Heart right ventricle (tissue), 16 donors: ENCODE results near the gene COL4A2. TPM values are rescaled to one million over a fixed set of nuclear protein-coding genes. Genes with fewer than 3 reads are reported as not detected.

Source experiments
- ATAC-seq, 8 donors: fragments of 200-7000 bp; cut with Tn5 transposase; one replicate each; pipeline ENCODE4 v1.9.1; 2020; ENCODE audit warnings: mild to moderate bottlenecking in 8 of 8, moderate library complexity in 8 of 8, moderate number of reproducible peaks in 1 of 8
- DNase-seq, 2 donors: peaks; one replicate each; pipeline ENCODE4 v3.0.0-alpha.2; 2020
- H3K27ac ChIP-seq, 10 donors: fragments of 200-600 bp; sonication (generic) in 2 of 10; one replicate each; pipeline versions ENCODE4 v1.5.0 to v1.8.0; 2020 to 2022; ENCODE audit warnings: mild to moderate bottlenecking in 3 of 10
- H3K27me3 ChIP-seq, 7 donors: fragments of 200-600 bp; one replicate each; pipeline ENCODE4 v1.8.0; 2021 to 2022; ENCODE audit warnings: mild to moderate bottlenecking in 2 of 7
- H3K36me3 ChIP-seq, 9 donors: fragments of 200-600 bp; sonication (generic) in 1 of 9; one replicate each; pipeline versions ENCODE4 v1.5.0 to v1.8.0; 2020 to 2022; ENCODE audit warnings: mild to moderate bottlenecking in 2 of 9
- H3K4me1 ChIP-seq, 9 donors: fragments of 200-600 bp; sonication (generic) in 1 of 9; one replicate each; pipeline versions ENCODE4 v1.5.0 to v1.8.0; 2020 to 2022; ENCODE audit warnings: mild to moderate bottlenecking in 4 of 9
- H3K4me3 ChIP-seq, 10 donors: fragments of 200-600 bp; sonication (generic) in 2 of 10; one replicate each; pipeline versions ENCODE4 v1.5.0 to v1.8.0; 2020 to 2022; ENCODE audit warnings: mild to moderate bottlenecking in 7 of 10, moderate library complexity in 2 of 10
- H3K9me3 ChIP-seq, 11 donors: fragments of 200-600 bp in 10 of 11; sonication (generic) in 2 of 11; one replicate each; pipeline versions ENCODE4 v1.5.0 to v1.8.0; 2013 to 2022; ENCODE audit warnings: mild to moderate bottlenecking in 2 of 11, control low read depth in 1 of 11, moderate library complexity in 1 of 11
- CTCF ChIP-seq, 9 donors: fragments of 200-600 bp; sonication (generic) in 2 of 9; IDR thresholded peaks; one replicate each; pipeline versions ENCODE4 v1.5.0 to v1.8.0; 2021 to 2022; ENCODE audit warnings: antibody characterized with exemption in 9 of 9, mild to moderate bottlenecking in 5 of 9, moderate library complexity in 1 of 9
- WGBS, 2 donors: extraction: QIAGEN DNeasy Blood & Tissue Kit; methylation state at CpG; one replicate each; pipeline ENCODE4 v1.1.7; 2013; ENCODE audit warnings: inconsistent platforms in 1 of 2; 5-methylcytosine and 5-hydroxymethylcytosine counted together
- intact Hi-C, 10 donors: fragments of 100-400 bp; cut with DNase I; formaldehyde crosslinking; loops; one replicate each; pipeline versions ENCODE4 v1.11.1 to v1.14.2; 2022
- polyA plus RNA-seq, 2 donors: library from polyadenylated mRNA; stranded (reverse); fragments of 200-250 nt; gene quantifications; one replicate each; pipeline ENCODE4 v1.2.3, GENCODE V29; 2013
- total RNA-seq, 10 donors: library from RNA; stranded (reverse); fragmentation: NEBNext Ultra II Directional in 3 of 10; extraction: Animal tissue kit (Norgen Biotek cat#: 25700) in 3 of 10; gene quantifications; one replicate each; pipeline versions ENCODE4 v1.2.1 to v1.2.4, GENCODE V29; 2021 to 2023
- donor health status: Arrhythmogenic right ventricular cardiomyopathy.
- donor health status: ischemic (EF 13 %, LVEDD 7.1; RV severe dilation, severe dysfunction).
- donor health status: healthy with polysubstance abuse.
- donor health status: DM: no; HTN: yes; CAD: no.
- donor health status: DM: no; HTN: no; CAD: no.
- donor health status: ischemic (EF 25% LVEDD 6.9; RV normal size, moderate dysfunction).
- donor health status: ischemic (EF 25% LVEDD 5.7; RV mildly dilated, moderate dysfunction).
- donor health status: healthy.
- donor health status: DM: yes; HTN: yes; CAD: no.
- donor health status: Ischemic cardiomyopathy.
- donor health status: ischemic (EF 35%, LVEDD 5.7; RV mildly dilated, moderate dysfunction).
- donor health status: nonischemic (EF 11% LVEDD 7.7; RV severe dilation, severe dysfunction).
- donor health status: DM: yes; HTN: yes; CAD: no.
- donor health status: PGD.
- donor health status: ischemic (EF 29% LVEDD 5.4; RV normal size, mild dysfunction).
- donor health status: nonischemic (EF 23%, LVEDD 6.1; RV moderate dilation, normal function).

Gene COL4A2
- total and polyA plus RNA-seq, 12 donors = 81.7 to 301 (median 128) TPM

GRCh38 chr13:110346661-110347067, 39.6 kb downstream of the COL4A2 start:
- no peak for TF ChIP-seq CTCF (IDR thresholded peaks at IDR 0.05)
- ATAC-seq (peak in 1 of 8 donors; percentile 9), DNase-seq (no peak)
- peak overlapping the region in 7 of 10 donors; percentile 24 to 82 (median 71) for H3K27ac ChIP-seq
- intact Hi-C loops = loop anchor here in 3 of 10 donors (5.0 to 10.0 kb wide), 3 partner anchors 34 to 68 kb away; no protein-coding TSS in a partner anchor
- no peaks in the 10 kb centered on the region for H3K27me3 ChIP-seq
- WGBS, 2 donors = 89 to 90% methylated on average over 17 of the region's 17 CpGs
- H3K4me3 ChIP-seq = no peak overlapping the region
- peaks cover 29 to 85% (median 62%) of the 10 kb centered on the region in 9 donors for H3K4me1 ChIP-seq
- no peaks in the 10 kb centered on the region for H3K9me3 ChIP-seq
- H3K36me3 ChIP-seq = peaks cover 0 to 28% (median 0%) of the 10 kb centered on the region in 9 donors

GRCh38 chr13:110347088-110347487, 40.0 kb downstream of the COL4A2 start:
- Histone ChIP-seq H3K9me3 (no peaks in the 10 kb centered on the region), H3K36me3 (peaks cover 0 to 28% (median 0%) of the 10 kb centered on the region in 9 donors), H3K4me3 (no peak overlapping the region), H3K27me3 (no peaks in the 10 kb centered on the region), H3K27ac (peak overlapping the region in 9 of 10 donors; percentile 24 to 82 (median 71)), H3K4me1 (peaks cover 27 to 85% (median 62%) of the 10 kb centered on the region in 9 donors)
- DNase-seq = no peak
- intact Hi-C loops = loop anchor here in 3 of 10 donors (5.0 to 10.0 kb wide), 3 partner anchors 35 to 68 kb away; no protein-coding TSS in a partner anchor
- 65 to 66% methylated on average over 3 of the region's 3 CpGs for WGBS, 2 donors
- ATAC-seq = peak in 2 of 8 donors; percentile 5 to 7
- TF ChIP-seq CTCF (IDR thresholded peaks at IDR 0.05) = no peak

- TF ChIP-seq CTCF (IDR thresholded peaks at IDR 0.05) = no peak
- intact Hi-C loops = loop anchor here in 3 of 10 donors (5.0 to 10.0 kb wide), 3 partner anchors 35 to 67 kb away; no protein-coding TSS in a partner anchor
- H3K4me1 ChIP-seq = peaks cover 25 to 85% (median 61%) of the 10 kb centered on the region in 9 donors
Observed at GRCh38 chr13:110347535-110348308, 40.6 kb downstream of the COL4A2 start.

GRCh38 chr13:110348309-110349105, 41.4 kb downstream of the COL4A2 start:
- no peaks in the 10 kb centered on the region for H3K9me3 ChIP-seq
- ATAC-seq (peak in 2 of 8 donors; percentile 11 to 13), DNase-seq (no peak)
- H3K27me3 ChIP-seq = no peaks in the 10 kb centered on the region
- peaks cover 25 to 85% (median 68%) of the 10 kb centered on the region in 9 donors for H3K4me1 ChIP-seq
- WGBS, 2 donors = 51 to 55% methylated on average over 8 of the region's 8 CpGs
- intact Hi-C loops = loop anchor here in 3 of 10 donors (5.0 to 10.0 kb wide), 3 partner anchors 36 to 66 kb away; no protein-coding TSS in a partner anchor
- H3K27ac ChIP-seq = peak overlapping the region in 9 of 10 donors; percentile 24 to 82 (median 71)
- H3K4me3 ChIP-seq = no peak overlapping the region
- TF ChIP-seq CTCF (IDR thresholded peaks at IDR 0.05) = no peak
- H3K36me3 ChIP-seq = peaks cover 0 to 32% (median 0%) of the 10 kb centered on the region in 9 donors

More at GRCh38 chr13:110347535-110348308, 40.6 kb downstream of the COL4A2 start:
- H3K4me3 ChIP-seq = no peak overlapping the region
- peaks cover 0 to 28% (median 0%) of the 10 kb centered on the region in 9 donors for H3K36me3 ChIP-seq
- peak; percentile 46 to 48 for DNase-seq
- ATAC-seq = peak; percentile 53 to 84 (median 72)
- 31 to 35% methylated on average over 18 of the region's 18 CpGs for WGBS, 2 donors
- peak overlapping the region; percentile 14 to 82 (median 70) for H3K27ac ChIP-seq
- H3K27me3 ChIP-seq = no peaks in the 10 kb centered on the region
- no peaks in the 10 kb centered on the region for H3K9me3 ChIP-seq
